Measurements from ENCODE around the gene DUOX1.

DNA sequence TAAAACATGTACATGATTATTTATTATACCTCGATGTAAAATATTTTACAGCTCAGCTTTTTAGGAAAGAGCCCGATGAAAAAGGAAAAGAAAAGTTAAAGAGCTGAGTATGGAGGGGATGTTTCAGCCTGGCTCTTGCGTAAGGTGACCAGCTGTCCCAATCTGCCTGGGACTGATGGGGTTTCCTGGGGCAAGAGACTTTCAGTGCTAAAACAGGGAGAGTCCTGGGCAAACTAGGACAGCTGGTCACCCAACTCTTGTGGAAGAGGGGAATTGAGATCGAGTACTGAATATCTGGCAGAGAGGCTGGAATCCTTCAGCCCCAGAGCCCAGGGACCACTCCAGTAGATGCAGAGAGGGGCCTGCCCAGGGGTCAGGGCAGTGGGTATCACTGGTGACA lies 36.8 kb upstream of the DUOX1 start:
- TF ChIP-seq, protein P1, sequence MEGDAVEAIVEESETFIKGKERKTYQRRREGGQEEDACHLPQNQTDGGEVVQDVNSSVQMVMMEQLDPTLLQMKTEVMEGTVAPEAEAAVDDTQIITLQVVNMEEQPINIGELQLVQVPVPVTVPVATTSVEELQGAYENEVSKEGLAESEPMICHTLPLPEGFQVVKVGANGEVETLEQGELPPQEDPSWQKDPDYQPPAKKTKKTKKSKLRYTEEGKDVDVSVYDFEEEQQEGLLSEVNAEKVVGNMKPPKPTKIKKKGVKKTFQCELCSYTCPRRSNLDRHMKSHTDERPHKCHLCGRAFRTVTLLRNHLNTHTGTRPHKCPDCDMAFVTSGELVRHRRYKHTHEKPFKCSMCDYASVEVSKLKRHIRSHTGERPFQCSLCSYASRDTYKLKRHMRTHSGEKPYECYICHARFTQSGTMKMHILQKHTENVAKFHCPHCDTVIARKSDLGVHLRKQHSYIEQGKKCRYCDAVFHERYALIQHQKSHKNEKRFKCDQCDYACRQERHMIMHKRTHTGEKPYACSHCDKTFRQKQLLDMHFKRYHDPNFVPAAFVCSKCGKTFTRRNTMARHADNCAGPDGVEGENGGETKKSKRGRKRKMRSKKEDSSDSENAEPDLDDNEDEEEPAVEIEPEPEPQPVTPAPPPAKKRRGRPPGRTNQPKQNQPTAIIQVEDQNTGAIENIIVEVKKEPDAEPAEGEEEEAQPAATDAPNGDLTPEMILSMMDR (IDR thresholded peaks at IDR 0.05) = no peak
- no peak for TF ChIP-seq EP300 (IDR thresholded peaks at IDR 0.05)

Measured in tibial nerve (tissue), 4 donors.